GM06990 (cell line): ENCODE measurements around the gene VPS13D.

Source experiments
- DNase-seq: peaks from one replicate; pipeline ENCODE4 v3.0.0-alpha.2; 2011; ENCODE audit not compliant: insufficient read length; ENCODE audit errors: extremely low read depth
- H3K27me3 ChIP-seq: replicated peaks from 2 replicates; pipeline ENCODE4 v1.6.0; 2011; ENCODE audit warnings: low read length; ENCODE audit not compliant: control insufficient read depth, insufficient read depth
- H3K36me3 ChIP-seq: 2 replicates; pipeline ENCODE4 v1.5.1; 2011; ENCODE audit warnings: low read length; ENCODE audit not compliant: control insufficient read depth, insufficient read depth
- H3K4me3 ChIP-seq: replicated peaks from 2 replicates; pipeline ENCODE4 v1.5.1; 2011; ENCODE audit warnings: low read depth, mild to moderate bottlenecking, control low read depth, low read length
- CTCF ChIP-seq: IDR thresholded peaks from 2 replicates; pipeline ENCODE4 v1.5.1; 2011; ENCODE audit warnings: low read length, control low read depth, mild to moderate bottlenecking, inconsistent platforms; ENCODE audit not compliant: insufficient read depth, poor library complexity, severe bottlenecking

Gene VPS13D

GRCh38 chr1:12407050-12407961, 177.5 kb downstream of the VPS13D start:
- TF ChIP-seq CTCF, result peak; percentile 9
- Histone ChIP-seq H3K27me3 (no peaks in the 10 kb centered on the region), H3K36me3 (peaks cover 7% of the 10 kb centered on the region), H3K4me3 (no peak overlapping the region)
- no peak for DNase-seq

GRCh38 chr1:12407962-12408454, 178.2 kb downstream of the VPS13D start:
- Histone ChIP-seq H3K36me3 (peaks cover 7% of the 10 kb centered on the region), H3K4me3 (no peak overlapping the region), H3K27me3 (no peaks in the 10 kb centered on the region)
- no peak for TF ChIP-seq CTCF
- no peak for DNase-seq

- no peak for TF ChIP-seq CTCF
- Histone ChIP-seq H3K27me3 (no peaks in the 10 kb centered on the region), H3K4me3 (no peak overlapping the region), H3K36me3 (peaks cover 7% of the 10 kb centered on the region)
- DNase-seq, result no peak
Measured at GRCh38 chr1:12408662-12409061, 178.8 kb downstream of the VPS13D start.

- H3K27me3 ChIP-seq, result no peaks in the 10 kb centered on the region
- H3K4me3 ChIP-seq, result no peak overlapping the region
- peaks cover 2% of the 10 kb centered on the region for H3K36me3 ChIP-seq
- TF ChIP-seq CTCF, result no peak
- DNase-seq, result no peak
Measured at GRCh38 chr1:12409681-12410080, 179.9 kb downstream of the VPS13D start.

- no peak for TF ChIP-seq CTCF
- DNase-seq, result no peak
- H3K27me3 ChIP-seq, result no peaks in the 10 kb centered on the region
Measured at GRCh38 chr1:12410351-12410750, 180.5 kb downstream of the VPS13D start.

More at GRCh38 chr1:12410351-12410750, 180.5 kb downstream of the VPS13D start:
- Histone ChIP-seq H3K4me3 (no peak overlapping the region), H3K36me3 (peaks cover under 1% of the 10 kb centered on the region)
